Iris pigment epithelial cell (primary cell): Measurements from ENCODE around the gene ERC2.

Source experiments
- DNase-seq: peaks from one replicate; pipeline ENCODE4 v3.0.0-alpha.2; 2011; ENCODE audit warnings: low read depth

The ERC2 gene

DNA sequence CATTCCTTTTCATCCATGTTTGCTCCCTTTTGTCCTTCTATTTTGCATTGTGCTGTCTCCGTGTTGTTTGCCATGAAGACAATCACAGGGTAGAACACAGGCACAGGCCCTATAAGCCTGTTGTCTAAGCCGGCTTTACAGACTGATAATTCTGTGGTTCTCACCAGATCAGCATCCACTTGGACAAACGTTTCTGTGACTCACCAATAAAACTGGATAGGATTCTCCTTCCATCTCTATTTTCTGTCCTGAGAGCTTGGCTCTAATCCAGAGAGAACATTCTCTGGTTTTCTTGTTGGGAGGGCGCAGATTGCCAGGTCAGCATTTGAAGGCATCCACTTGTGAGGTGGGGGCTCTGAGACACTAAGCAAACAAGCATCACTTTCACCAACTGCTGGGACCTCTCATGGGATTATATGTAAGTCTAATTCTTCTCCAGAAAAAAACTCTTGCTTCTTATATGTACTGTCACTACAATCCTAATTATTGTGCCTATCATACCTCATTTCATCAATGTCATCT, 101.6 kb downstream of the ERC2 start:
- peak; percentile 31 for DNase-seq

DNA sequence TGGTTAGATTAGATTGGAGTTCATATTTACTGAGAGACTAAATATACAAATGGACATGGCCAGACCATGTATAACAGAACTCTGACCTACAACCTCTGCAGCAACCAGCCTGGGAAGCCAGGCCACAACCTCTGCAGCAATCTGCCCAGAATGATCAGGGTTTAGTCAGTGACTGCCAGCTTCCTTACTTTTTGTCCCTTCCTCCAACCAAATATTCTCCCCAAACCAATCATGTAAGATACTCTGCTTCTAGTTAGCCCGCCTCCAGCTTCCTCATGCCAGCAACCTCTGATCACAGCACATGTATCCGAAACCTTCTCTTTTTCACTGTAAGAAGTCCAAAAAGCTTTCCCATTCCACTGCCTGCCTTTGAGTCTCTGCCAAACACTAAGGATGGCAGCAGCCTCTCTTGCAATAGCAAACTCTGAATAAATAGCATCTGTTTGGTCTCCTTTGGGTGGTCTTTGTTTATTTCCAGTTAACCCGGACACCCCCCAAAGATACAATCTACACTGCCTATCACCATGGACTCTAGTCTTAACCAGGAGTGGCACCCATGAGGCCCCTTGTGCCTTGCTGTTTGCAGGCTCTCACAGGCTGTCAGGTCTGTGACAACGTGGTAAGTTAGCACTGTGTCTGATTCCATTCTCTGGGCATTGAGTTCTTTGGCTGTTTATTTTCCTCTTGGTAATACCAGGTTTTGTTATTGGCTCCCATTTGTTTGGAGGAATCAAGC, 102.2 kb downstream of the ERC2 start:
- DNase-seq, result no peak

DNA sequence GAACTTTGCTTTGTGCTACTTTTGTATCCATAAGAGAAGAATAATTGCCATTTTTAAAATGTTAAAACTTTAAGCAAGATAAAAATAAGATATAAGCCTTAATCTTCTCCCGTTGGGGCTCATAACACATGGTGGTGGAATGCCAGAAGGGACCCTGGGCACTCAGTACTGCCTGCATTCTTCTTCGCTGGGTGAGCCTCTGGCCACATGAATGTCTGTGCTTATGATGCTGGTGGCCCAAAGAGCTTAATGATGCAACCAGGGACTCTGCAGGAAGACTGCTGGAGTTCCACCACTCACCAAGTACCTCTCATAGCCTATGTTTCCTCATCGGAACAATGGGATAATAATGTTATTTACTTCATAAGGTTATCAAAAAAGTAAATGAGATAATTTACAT, 103.6 kb downstream of the ERC2 start:
- no peak for DNase-seq

DNA sequence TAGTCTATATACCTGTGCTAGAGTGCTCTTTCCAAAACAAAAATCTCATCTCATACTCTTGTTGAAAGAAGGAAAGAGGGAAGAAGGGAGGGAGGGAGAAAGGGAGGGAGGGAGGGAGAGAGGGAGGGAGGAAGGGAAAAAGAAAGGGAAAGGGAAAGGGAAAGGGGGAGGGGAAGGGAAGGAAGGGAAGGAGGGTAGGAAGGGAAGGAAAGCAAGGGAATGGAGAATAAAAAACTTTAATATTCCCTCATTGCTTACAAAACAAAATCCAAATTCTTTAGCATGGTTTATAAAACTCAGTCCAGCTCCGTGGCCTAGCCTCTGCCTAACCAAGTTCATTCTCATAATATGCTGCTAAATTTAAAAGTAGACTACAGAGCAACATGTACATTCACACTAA, 104.5 kb downstream of the ERC2 start:
- DNase-seq, result no peak

DNA sequence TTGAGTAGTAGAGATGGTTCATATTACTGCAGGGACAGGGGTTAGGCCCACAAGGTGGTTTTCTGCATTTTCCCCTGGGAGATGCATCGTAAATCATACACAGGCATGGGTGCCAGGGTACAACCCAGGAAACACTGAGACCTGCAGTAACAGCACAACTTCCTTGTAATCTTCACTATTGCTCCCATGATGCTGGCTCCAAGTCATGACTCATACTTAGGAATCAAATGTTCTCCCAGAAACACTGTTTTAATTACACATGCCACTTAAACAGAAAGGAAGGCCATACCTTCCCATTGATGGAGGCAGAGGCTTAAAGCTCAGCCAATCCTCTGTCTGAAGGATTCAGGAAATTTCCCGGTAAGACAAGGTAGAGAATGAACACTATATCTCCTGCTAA, 106.5 kb downstream of the ERC2 start:
- peak; percentile 5 for DNase-seq

DNA sequence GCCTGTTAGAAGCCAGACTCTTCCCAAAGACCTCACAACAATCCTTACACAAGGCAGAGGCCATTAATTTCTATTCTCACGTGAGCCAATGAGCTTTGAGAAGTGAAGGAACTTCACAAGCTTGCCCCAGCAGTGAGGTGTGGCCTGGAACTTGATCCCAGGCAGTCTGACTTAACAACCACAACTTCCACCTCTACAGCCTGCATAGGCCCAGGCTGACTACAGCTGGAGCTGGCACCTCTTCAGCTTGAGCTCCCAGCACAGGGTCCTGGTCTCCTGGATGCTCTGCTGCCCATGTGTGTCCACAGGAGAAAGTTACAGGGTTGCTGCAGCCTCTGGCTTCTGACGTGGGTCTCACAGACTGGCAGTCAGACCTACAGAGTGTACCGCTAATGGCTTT, 111.0 kb downstream of the ERC2 start:
- DNase-seq, result peak; percentile 32

DNA sequence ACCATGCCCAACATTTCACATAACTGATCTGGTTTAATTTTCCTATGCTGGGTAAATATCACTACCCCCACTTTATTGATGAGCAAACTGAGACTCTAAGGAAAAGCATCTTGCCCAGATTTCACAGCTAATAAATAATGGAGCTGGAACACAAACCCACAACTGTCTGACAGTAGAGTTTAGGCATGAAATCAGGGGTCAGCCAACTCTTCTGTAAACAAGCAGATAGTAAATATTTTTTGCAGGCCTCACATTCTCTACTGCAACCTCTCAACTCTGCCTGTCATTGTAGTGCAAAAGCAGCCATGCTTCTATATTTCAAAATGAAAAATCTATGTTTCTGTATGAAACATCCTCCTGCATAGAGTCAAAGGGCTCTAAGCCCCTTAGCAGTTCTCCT, 111.5 kb downstream of the ERC2 start:
- DNase-seq, result no peak

DNA sequence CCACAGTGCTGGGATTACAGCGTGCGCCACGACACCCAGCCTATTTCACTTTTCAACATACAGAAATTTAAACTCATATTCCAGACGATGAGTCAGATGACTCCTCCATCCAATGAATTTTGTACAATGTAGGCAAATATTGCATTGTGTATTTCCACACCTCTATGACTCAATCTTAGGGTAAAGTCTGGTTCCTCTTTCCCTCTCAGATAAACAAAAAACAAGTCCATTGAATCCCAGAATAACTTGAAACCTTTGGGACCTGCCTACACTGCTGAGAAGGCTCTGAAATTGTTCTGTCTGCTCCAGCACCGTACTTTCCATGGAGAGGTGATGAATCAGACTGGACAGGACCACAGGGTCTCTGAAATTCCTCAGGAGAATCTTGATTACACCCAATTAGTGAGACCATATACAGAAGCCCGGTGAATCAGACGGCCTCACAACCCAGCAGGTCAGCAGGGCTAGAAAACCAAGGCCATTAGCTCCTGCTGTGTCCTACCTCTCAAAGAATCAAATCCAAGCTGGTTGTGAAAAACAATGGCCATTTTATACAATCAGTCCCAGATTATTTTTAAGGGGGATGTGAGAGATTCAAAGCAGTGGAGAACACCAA, 112.6 kb downstream of the ERC2 start:
- DNase-seq, result peak; percentile 25

DNA sequence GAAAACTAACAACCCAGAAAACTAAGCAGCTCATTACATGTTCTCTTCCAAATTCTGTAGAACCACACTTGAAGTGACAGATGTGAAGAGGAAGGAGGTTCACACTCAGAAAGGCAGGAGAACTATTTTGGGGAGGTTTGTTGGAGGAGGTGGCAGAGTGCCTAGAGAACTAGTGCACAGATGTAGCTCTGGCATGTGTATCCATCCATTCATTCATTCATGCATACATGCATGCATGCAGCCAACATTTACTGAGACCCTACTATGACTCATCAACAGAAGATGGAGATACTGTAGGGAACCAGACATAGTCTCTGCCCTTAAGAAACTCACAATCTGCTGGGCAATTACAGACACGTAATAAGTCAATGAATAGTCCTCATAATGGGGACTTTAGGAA, 116.7 kb downstream of the ERC2 start:
- no peak for DNase-seq

DNA sequence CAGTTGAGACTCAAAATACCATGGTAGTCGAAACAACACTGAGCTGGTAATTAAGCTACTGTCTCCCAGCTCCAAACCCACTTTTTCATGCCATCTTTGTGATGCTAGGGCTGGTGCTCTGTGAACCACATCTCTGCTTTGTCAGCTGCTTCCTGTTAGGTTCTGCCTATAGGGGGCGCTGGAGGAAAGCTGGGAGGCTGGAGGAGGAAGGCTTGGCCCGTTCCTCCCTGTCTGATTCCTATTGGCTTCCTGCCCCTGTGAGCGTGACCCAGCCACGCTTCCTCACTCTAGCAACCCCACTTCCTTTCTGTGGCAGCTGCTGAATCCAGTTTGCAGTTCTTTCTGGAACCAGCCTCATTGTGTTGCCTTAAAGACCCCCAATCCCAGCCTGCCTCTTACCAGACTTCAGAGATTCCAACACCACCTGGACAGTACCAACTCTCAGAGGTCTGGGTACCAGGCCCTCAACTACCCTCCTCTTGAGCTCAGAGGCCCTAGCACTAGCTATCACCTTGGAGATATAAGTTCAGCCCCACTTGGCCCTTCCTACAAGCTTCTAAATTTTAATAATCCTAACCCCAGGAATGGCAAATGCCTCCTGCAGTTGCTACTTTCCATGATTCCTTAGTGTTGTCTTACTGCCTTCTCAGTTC, 120.9 kb downstream of the ERC2 start:
- no peak for DNase-seq

DNA sequence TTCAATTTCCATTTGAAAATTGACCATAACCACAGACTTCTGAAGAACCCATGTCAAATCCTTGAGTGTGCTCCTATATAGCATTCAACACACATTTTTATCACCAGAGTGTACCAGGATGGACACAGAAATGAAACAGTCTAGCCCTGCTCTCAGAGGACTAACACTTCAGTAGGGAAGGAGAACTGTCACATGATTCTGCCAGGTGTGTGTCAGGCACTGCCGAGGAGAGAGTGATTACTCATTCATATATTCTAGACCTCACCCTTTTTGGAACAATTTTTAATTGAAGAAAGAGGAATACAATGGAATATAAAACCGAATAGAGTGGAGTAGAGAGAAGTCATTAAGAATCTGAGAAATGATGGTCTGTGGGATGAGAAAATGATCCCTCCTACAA, 125.8 kb downstream of the ERC2 start:
- no peak for DNase-seq

DNA sequence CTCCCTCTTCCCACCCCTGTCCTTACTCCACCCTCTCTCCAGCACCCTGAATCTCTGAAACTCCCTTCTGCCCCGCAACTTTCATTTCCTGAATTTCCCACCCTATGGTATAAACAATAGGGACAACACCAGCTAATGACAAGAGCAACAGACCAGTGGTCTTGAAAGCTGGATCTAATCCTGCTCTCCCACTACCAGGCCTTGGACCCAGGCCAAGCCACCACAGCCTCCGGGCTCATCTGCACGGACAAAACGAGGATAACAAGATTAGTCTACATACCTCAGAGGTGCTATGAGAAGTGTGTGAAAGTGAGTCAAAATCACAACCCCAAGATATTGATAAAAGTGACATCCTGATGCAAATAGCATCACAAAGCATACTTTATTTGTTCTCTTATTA, 128.6 kb downstream of the ERC2 start:
- DNase-seq, result no peak

DNA sequence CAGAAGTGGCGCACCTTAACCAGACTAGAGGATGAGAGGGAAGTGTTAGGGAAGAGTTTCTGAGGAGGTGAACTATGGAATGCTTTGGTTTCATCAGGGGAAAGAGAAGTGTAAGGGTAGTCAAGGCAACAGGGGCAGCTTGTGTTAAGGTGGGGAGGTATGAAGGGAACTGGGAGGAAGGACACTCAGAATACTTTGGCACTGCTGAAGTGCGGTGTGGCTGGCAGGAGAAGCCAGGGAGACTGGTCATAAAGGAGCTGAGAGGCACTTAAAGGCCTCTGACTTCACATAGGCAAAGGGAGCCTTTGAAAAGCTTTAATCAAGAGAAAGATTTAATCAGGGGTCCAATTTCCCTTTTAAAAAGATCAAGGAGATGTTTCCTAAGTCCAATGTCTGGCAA, 129.0 kb downstream of the ERC2 start:
- no peak for DNase-seq

DNA sequence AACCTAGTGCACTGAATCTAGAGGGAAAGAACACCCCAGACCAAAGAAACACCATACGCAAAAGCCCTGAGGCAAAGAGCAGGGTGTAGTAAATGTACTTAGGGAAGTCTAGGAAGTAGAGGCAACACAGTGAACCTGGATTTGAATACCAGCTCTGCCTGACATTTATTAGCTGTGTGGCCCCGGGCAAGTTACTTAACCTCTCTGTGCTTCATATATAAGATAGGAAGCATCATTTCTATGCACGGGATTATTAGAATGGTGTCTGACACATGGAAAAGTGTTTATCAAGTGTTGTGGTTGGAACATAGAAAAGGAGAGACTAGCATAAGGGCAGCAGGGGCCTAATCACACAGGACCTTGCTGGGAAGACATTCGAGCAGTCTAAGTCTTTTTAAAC, 132.2 kb downstream of the ERC2 start:
- DNase-seq, result no peak

DNA sequence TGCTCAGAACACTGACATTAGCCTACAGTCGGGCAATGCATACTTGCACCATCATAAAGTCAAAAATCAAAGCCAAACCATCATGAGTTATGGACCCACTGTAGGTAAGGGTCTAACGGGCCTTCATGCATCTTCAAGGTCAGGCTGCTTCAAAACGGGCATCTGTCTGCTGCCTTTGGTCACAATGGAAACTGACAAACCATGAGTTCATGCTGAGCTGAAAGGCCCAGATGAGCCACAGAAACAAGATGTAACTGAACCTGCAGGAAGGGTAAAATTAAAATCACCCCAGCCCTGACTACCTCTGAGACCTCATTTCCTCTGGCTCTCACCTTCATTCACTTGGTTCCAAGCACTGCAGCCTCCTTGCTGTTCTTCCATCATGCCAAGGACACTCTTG, 143.8 kb downstream of the ERC2 start:
- no peak for DNase-seq

DNA sequence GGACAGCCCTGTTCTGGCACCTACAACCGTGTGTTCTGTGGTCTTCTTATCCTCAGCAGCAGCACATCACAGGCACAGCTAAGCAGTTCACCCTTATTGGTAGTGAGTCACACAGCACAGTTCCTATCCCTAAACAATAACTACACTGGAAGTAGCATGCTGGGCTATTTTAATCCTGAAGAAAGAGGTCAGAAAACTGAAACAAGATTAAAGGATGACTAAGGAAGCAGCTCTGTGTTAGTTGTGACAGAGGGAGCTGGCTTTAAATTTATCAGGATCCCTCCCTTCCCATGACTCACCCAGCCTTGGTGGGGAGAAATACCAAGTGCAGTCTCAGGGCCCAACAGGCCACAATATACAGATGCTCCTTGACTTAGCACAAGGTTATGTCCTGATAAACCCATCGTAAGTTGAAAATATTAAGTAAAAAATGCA, 144.3 kb downstream of the ERC2 start:
- DNase-seq, result peak; percentile 78

DNA sequence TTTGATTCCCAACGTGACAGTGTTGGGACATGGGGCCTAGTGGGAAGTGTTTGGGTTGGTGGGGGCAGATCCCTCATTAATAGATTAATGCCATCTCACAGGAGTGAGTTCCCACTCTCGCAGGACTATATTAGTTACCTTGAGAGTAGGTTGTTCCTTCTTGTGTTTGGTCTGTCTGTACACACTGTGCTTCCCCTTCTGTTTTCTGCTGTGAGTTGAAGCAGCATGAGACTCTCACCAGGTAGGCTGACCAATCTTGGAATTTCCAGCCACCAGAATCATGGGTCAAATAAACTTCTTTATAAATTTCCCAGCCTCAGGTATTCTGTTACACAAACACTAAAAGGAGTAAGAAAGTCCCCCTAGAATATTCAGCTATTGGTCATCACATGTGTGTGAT, 145.4 kb downstream of the ERC2 start:
- DNase-seq, result no peak

DNA sequence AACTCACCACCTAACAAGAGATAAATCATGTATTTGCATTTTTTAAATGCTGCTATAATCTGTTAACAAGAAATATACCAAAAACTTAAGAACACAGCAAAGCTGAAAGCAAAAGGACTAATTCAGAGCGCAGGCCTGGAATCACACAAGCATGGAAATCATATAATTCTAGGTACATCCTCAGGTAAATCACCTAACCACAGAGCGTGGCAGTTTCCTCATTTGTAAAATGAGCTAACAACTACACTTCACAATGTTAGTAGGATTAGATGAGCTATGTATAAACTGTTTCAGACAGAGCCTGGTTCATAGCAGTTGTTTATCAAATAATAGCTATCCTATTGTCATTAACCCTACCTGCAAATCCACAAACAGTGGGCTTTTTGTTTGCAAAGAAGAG, 146.4 kb downstream of the ERC2 start:
- no peak for DNase-seq

DNA sequence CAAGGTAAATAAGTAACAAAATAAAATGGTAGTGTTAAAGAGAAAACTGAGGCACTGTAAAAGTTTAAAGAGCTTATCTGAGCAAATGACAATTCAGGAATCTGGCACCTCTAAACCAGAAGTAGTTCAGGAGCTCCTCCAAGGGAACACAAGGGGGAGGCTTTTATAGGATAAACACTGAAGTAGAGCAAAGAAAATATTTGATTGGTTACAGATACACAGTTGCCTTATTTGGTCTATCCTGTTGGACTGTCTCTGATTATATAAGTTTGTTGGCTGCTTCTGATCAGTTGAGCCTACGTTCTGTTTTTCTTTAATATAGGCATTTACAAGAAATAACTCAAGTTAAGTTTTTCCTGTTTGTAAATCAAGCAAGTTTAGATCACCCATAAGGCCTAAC, 146.9 kb downstream of the ERC2 start:
- DNase-seq, result no peak

DNA sequence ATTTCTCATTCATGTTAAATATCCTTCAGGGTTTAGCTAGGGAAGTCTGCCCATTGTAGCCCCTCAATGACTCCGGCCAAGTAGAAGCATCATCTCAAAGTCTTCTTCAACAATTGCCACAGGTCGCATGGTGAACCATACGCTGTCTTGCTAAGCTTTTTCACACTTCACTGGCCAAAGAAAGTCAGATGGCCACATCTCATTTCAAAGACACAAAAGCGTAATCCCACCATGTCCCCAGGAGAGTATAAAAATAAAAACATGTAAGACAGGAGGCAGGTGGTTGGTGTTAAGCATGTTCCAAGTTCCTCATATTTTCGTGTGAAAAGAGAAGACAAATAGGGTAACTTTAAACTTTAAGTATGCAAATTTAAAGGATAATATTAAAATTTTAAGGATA, 147.4 kb downstream of the ERC2 start:
- no peak for DNase-seq

DNA sequence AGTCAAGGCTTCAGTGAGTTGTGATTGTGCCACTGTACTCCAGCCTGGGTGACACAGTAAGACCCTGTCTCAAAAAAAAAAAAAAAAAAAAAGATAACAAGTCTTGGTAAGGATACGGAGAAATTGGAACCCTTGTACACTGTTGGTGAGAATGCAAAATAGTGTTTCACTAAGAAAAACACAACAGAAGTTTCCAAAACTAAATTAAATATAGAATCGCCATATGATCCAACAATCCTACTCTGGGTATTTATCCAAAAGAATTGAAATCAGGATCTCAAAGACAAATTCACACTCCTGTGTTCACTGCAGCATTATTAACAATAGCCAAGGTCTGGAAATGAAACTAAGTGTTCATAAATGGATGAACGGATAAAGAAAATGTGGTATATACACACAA, 149.4 kb downstream of the ERC2 start:
- DNase-seq, result no peak

DNA sequence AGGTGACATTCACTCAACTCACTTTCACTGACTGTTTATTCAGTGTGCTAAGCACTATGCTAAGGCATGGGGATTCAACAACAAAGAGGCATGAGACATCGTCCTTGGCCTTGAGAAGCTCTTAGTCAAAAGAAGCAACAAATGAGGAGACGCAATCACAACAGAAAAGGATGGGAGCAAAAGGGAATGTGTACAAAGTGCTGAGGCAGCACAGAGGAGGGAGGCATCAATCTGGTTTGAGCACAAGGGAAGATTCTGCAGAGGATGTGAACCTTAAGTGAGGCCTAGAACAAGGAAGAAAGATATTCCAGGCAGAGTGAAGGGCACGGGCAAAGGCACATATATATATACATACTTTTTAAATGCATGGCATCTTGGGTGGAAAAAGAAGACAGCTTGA, 151.3 kb downstream of the ERC2 start:
- no peak for DNase-seq

DNA sequence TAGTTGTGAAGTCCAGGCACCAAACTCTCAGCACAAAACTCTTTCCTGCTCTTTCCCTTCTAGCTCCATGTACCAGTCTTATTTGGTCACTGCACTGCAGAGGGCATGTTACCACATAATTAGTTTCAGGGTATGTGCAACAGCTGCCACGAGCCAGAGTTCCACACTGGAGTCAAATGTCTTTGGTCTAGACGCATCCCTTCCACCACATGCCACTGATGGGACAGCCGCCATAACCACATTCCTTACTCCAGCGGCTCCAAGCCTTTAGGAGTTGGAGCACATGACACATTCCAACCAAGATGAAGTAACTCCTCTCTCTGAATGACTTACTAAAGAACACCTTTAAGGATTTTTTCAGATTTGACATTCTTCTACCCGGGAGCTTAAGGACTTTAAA, 153.4 kb downstream of the ERC2 start:
- DNase-seq, result peak; percentile 65
